PC-3 (cell line): ENCODE measurements around the gene NTM. TPM values are rescaled to one million over a fixed set of nuclear protein-coding genes. Genes with fewer than 3 reads are reported as not detected.

Experiments used
- ATAC-seq: fragments of 200-7000 bp; cut with Tn5 transposase; 2 replicates; pipeline ENCODE4 v1.9.1; 2020; ENCODE audit warnings: mild to moderate bottlenecking, moderate library complexity
- BruUV-seq: library from RNA; stranded (reverse); fragments of 400-500 nt; replicated peaks from 2 replicates; lab custom pipeline; 2021; lab: Mats Ljungman, UMichigan
- CTCF ChIA-PET: fragments of 300-600 bp; sonication (Branson Sonifier 250); formaldehyde crosslinking; loops from one replicate; lab custom pipeline; 2022; ENCODE audit warnings: antibody characterized with exemption; lab: Charles Lee
- POLR2A ChIA-PET: fragments of 300-600 bp; sonication (Branson Sonifier 250); formaldehyde crosslinking; loops from one replicate; lab custom pipeline; 2022; ENCODE audit warnings: antibody characterized with exemption; ENCODE audit not compliant: unreplicated experiment; lab: Charles Lee
- DNase-seq: peaks from one replicate; pipeline ENCODE4 v3.0.0-alpha.2; 2015
- H2AFZ ChIP-seq: fragments of 300-600 bp; sonication (generic); 2 replicates; pipeline ENCODE4 v1.6.0; 2016; ENCODE audit warnings: antibody characterized with exemption, low read length
- H3F3A ChIP-seq: fragments of 300-600 bp; sonication (generic); one replicate; pipeline ENCODE4 v1.6.0; 2017; ENCODE audit warnings: antibody characterized with exemption, low read length, control low read depth, mild to moderate bottlenecking; ENCODE audit not compliant: unreplicated experiment
- H3K27ac ChIP-seq: fragments of 300-600 bp; sonication (generic); 2 replicates; pipeline ENCODE4 v1.5.1; 2016; ENCODE audit warnings: mild to moderate bottlenecking, low read length
- H3K27me3 ChIP-seq: fragments of 300-600 bp; sonication (generic); 2 replicates; pipeline ENCODE4 v1.6.1; 2016; ENCODE audit warnings: low read length, mixed read lengths
- H3K36me3 ChIP-seq: fragments of 300-600 bp; sonication (generic); 2 replicates; pipeline ENCODE4 v1.6.1; 2016; ENCODE audit warnings: low read depth, mixed run types, low read length, mixed read lengths
- H3K4me1 ChIP-seq: fragments of 300-600 bp; sonication (generic); 2 replicates; pipeline ENCODE4 v1.5.1; 2016; ENCODE audit warnings: low read length; ENCODE audit not compliant: insufficient read depth
- H3K4me2 ChIP-seq: fragments of 300-600 bp; sonication (generic); 2 replicates; pipeline ENCODE4 v1.6.0; 2016; ENCODE audit warnings: low read length
- H3K4me3 ChIP-seq: fragments of 300-600 bp; sonication (generic); 2 replicates; pipeline ENCODE4 v1.5.1; 2016; ENCODE audit warnings: mild to moderate bottlenecking, low read length, mixed read lengths
- H3K79me2 ChIP-seq: fragments of 300-600 bp; sonication (generic); 2 replicates; pipeline ENCODE4 v1.6.1; 2017; ENCODE audit warnings: low read length, mixed read lengths
- H3K9ac ChIP-seq: fragments of 300-600 bp; sonication (generic); 2 replicates; pipeline ENCODE4 v1.6.0; 2016; ENCODE audit warnings: mild to moderate bottlenecking, low read length
- H3K9me2 ChIP-seq: fragments of 300-600 bp; sonication (generic); replicated peaks from 2 replicates; pipeline ENCODE4 v1.6.1; 2016; ENCODE audit warnings: mixed run types, low read length, mixed read lengths
- H3K9me3 ChIP-seq: fragments of 300-600 bp; sonication (generic); 2 replicates; pipeline ENCODE4 v1.6.1; 2016; ENCODE audit warnings: low read length, mixed read lengths
- H4K20me1 ChIP-seq: fragments of 300-600 bp; sonication (generic); 2 replicates; pipeline ENCODE4 v1.6.1; 2016; ENCODE audit warnings: low read length, mixed read lengths
- EZH2 ChIP-seq: fragments of 300-600 bp; sonication (generic); IDR thresholded peaks from one replicate; pipeline ENCODE4 v1.6.1; 2017; ENCODE audit warnings: antibody characterized with exemption, mild to moderate bottlenecking, low read length; ENCODE audit not compliant: unreplicated experiment
- EZH2phosphoT487 ChIP-seq: fragments of 300-600 bp; sonication (generic); IDR thresholded peaks from 2 replicates; pipeline ENCODE4 v1.6.1; 2018; ENCODE audit warnings: mild to moderate bottlenecking, antibody characterized with exemption, low read length, borderline replicate concordance
- intact Hi-C: fragments of 100-400 bp; cut with micrococcal nuclease; formaldehyde crosslinking; loops from 2 replicates; pipeline ENCODE4 v1.9.0; 2023
- total RNA-seq: library from RNA; depleted of rRNA; stranded (reverse); fragments of >200 nt; gene quantifications from 2 replicates; pipeline ENCODE4 v1.2.3, GENCODE V29; 2014
- TF ChIP-seq, protein P1 (sequence below): fragments of 300-600 bp; sonication (generic); conservative IDR thresholded peaks from 2 replicates; pipeline ENCODE4 v1.5.1; 2017; ENCODE audit warnings: antibody characterized with exemption, low read depth, mild to moderate bottlenecking, low read length

The NTM gene
- total RNA-seq, 1 experiment from 2014 or later: not detected

DNA sequence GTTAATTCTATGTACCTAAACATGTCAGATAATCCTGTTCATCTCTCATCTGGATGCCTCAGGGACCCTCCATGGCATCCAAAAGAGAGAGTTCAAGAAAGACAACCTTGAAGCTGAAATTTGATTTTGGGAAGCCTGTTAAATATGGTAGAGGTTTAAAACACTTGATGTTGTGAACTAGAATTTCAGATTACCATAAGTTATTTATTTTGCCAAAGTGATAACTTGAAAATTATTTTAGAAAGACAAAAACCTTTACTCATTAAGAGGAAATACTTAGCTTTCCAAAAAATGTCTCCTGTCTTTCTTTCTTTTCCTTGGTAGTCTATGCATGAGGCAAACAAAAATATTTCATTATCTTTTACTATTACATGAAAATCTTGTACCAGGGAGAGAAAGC lies 714.0 kb downstream of the NTM start:
- ATAC-seq: no peak
- H3F3A ChIP-seq: no peaks in the 10 kb centered on the region
- H3K4me1 ChIP-seq: no peaks in the 10 kb centered on the region
- TF ChIP-seq EZH2: no peak
- TF ChIP-seq, protein P1, sequence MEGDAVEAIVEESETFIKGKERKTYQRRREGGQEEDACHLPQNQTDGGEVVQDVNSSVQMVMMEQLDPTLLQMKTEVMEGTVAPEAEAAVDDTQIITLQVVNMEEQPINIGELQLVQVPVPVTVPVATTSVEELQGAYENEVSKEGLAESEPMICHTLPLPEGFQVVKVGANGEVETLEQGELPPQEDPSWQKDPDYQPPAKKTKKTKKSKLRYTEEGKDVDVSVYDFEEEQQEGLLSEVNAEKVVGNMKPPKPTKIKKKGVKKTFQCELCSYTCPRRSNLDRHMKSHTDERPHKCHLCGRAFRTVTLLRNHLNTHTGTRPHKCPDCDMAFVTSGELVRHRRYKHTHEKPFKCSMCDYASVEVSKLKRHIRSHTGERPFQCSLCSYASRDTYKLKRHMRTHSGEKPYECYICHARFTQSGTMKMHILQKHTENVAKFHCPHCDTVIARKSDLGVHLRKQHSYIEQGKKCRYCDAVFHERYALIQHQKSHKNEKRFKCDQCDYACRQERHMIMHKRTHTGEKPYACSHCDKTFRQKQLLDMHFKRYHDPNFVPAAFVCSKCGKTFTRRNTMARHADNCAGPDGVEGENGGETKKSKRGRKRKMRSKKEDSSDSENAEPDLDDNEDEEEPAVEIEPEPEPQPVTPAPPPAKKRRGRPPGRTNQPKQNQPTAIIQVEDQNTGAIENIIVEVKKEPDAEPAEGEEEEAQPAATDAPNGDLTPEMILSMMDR: no peak
- no peak for TF ChIP-seq EZH2phosphoT487
- BruUV-seq: no TSS peak
- H3K4me2 ChIP-seq: no peak overlapping the region
- no peak overlapping the region for H3K9ac ChIP-seq
- no peak for DNase-seq
- no peak overlapping the region for H3K27ac ChIP-seq
- no peaks in the 10 kb centered on the region for H4K20me1 ChIP-seq
- ChIA-PET POLR2A (no interaction called here), CTCF (no interaction called here)
- H3K9me3 ChIP-seq: peaks cover 42% of the 10 kb centered on the region
- H3K9me2 ChIP-seq: no peaks in the 10 kb centered on the region
- H3K36me3 ChIP-seq: no peaks in the 10 kb centered on the region
- intact Hi-C loops: no loop called here
- no peaks in the 10 kb centered on the region for H3K79me2 ChIP-seq
- no peak overlapping the region for H2AFZ ChIP-seq
- no peak overlapping the region for H3K4me3 ChIP-seq
- no peaks in the 10 kb centered on the region for H3K27me3 ChIP-seq

DNA sequence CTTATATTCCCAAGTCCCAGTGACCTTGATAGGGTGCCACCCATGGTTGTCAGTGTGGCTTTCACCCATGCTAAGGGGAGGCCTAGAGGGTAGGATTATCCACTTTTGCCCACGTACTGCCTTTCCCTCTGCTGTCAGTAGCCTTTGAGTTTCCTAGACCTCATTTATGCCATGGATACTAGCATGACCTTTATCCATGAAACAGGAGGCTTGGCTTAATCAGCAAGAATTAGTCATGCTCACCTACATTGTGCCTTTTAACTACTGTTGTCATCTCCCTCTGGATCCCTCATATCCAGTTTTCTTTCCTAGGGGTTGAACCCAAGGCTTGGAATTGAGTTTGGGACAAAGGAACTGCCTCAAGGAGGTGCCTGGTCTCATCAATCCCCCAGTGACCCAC lies 716.7 kb downstream of the NTM start:
- Histone ChIP-seq H2AFZ (no peak overlapping the region), H3K4me1 (no peaks in the 10 kb centered on the region), H3K9me3 (peaks cover 45% of the 10 kb centered on the region), H3K9ac (no peak overlapping the region), H3K36me3 (no peaks in the 10 kb centered on the region), H4K20me1 (no peaks in the 10 kb centered on the region), H3K27me3 (no peaks in the 10 kb centered on the region), H3K9me2 (no peaks in the 10 kb centered on the region), H3K79me2 (no peaks in the 10 kb centered on the region), H3K4me2 (no peak overlapping the region), H3K4me3 (no peak overlapping the region), H3F3A (no peaks in the 10 kb centered on the region), H3K27ac (no peak overlapping the region)
- no TSS peak for BruUV-seq
- ChIA-PET CTCF (no interaction called here), POLR2A (no interaction called here)
- TF ChIP-seq, protein P1: no peak
- TF ChIP-seq EZH2 (no peak), EZH2phosphoT487 (no peak)
- DNase-seq (no peak), ATAC-seq (no peak)
- intact Hi-C loops: no loop called here

DNA sequence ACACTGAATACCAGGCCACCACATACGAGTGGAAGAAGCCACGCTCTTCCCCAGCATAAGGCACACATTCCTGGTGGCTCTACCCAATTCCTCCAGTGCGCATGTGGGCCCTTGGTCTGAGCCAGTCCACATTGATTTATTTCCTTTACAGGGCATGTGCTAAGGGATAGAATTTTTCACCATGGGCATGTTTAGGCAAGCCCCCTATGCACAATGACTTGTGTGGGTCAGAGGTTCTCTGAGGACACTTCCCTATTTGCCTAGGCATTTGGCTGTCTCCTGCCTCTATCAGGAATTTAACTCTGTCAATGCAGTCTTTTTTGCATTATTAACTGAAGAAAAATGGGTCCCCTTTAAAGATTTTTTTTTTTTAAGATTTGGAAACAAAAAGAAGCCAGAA lies 718.1 kb downstream of the NTM start:
- BruUV-seq: no TSS peak

More for the DNA sequence above, 718.1 kb downstream of the NTM start:
- H3K9ac ChIP-seq: no peak overlapping the region
- H2AFZ ChIP-seq: no peak overlapping the region
- no peak for ATAC-seq
- no peaks in the 10 kb centered on the region for H3F3A ChIP-seq
- DNase-seq: no peak
- H3K79me2 ChIP-seq: no peaks in the 10 kb centered on the region
- intact Hi-C loops: no loop called here
- TF ChIP-seq EZH2phosphoT487 (no peak), EZH2 (no peak)
- TF ChIP-seq, protein P1: no peak
- H3K27ac ChIP-seq: no peak overlapping the region
- H3K4me2 ChIP-seq: no peak overlapping the region
- H4K20me1 ChIP-seq: no peaks in the 10 kb centered on the region
- H3K9me3 ChIP-seq: peaks cover 48% of the 10 kb centered on the region
- no peak overlapping the region for H3K4me3 ChIP-seq
- CTCF ChIA-PET: no interaction called here
- POLR2A ChIA-PET: no interaction called here
- no peaks in the 10 kb centered on the region for H3K27me3 ChIP-seq
- H3K36me3 ChIP-seq: no peaks in the 10 kb centered on the region
- no peaks in the 10 kb centered on the region for H3K4me1 ChIP-seq
- no peaks in the 10 kb centered on the region for H3K9me2 ChIP-seq
